MCF 10A (cell line): ENCODE measurements around the gene TRH. TPM values are rescaled to one million over a fixed set of nuclear protein-coding genes. Genes with fewer than 3 reads are reported as not detected.

ENCODE experiments used
- BruUV-seq: library from RNA; stranded (reverse); fragments of 400-500 nt; replicated peaks from 2 replicates; lab custom pipeline; 2021; lab: Mats Ljungman, UMichigan
- CTCF ChIA-PET: fragments of 300-600 bp; sonication (Branson Sonifier 250); formaldehyde crosslinking; extraction: SDS; loops from one replicate; lab custom pipeline; 2021; ENCODE audit warnings: antibody characterized with exemption, inconsistent platforms; lab: Yijun Ruan, JAX
- POLR2A ChIA-PET: fragments of 300-600, 350-650 bp; sonication (Branson Sonifier 250); formaldehyde crosslinking; extraction: SDS; loops from one replicate; lab custom pipeline; 2020; ENCODE audit warnings: antibody characterized with exemption, inconsistent platforms; lab: Yijun Ruan, JAX
- DNase-seq: peaks from one replicate; pipeline ENCODE4 v3.0.0-alpha.2; 2018; ENCODE audit not compliant: unreplicated experiment
- H3K27ac Mint-ChIP-seq: one replicate; pipeline ENCODE4 v1.8.0; 2022; ENCODE audit warnings: mild to moderate bottlenecking, low read depth, mixed read lengths; ENCODE audit not compliant: unreplicated experiment
- H3K27me3 Mint-ChIP-seq: one replicate; pipeline ENCODE4 v1.8.0; 2022; ENCODE audit warnings: mixed read lengths; ENCODE audit not compliant: insufficient read depth, unreplicated experiment
- H3K36me3 Mint-ChIP-seq: one replicate; pipeline ENCODE4 v1.8.0; 2022; ENCODE audit warnings: mild to moderate bottlenecking, moderate library complexity, mixed read lengths; ENCODE audit not compliant: insufficient read depth, unreplicated experiment
- H3K4me1 Mint-ChIP-seq: one replicate; pipeline ENCODE4 v1.8.0; 2022; ENCODE audit warnings: mixed read lengths; ENCODE audit not compliant: insufficient read depth, unreplicated experiment
- H3K4me3 Mint-ChIP-seq: one replicate; pipeline ENCODE4 v1.8.0; 2022; ENCODE audit warnings: mild to moderate bottlenecking, moderate library complexity, mixed read lengths; ENCODE audit not compliant: unreplicated experiment
- H3K9me3 Mint-ChIP-seq: one replicate; pipeline ENCODE4 v1.8.0; 2022; ENCODE audit warnings: mixed read lengths; ENCODE audit not compliant: unreplicated experiment
- CTCF ChIP-seq: fragments of 200-600 bp; IDR thresholded peaks from one replicate; pipeline ENCODE4 v1.8.0; 2022; ENCODE audit warnings: antibody characterized with exemption, mild to moderate bottlenecking; ENCODE audit not compliant: unreplicated experiment
- intact Hi-C: fragments of 100-400 bp; cut with micrococcal nuclease; formaldehyde crosslinking; loops from 2 replicates; pipeline ENCODE4 v1.14.1; 2022
- total RNA-seq: library from RNA; stranded (reverse); gene quantifications from 2 replicates; pipeline ENCODE4 v1.2.3, GENCODE V29; 2022

The TRH gene
- total RNA-seq, 1 experiment from 2014 or later: not detected

GRCh38 chr3:129979905-129980304, 5.4 kb downstream of the TRH start:
- DNase-seq: no peak
- Mint-ChIP-seq H3K4me3 (no peak overlapping the region), H3K27me3 (peaks cover 76% of the 10 kb centered on the region), H3K4me1 (no peaks in the 10 kb centered on the region), H3K9me3 (no peaks in the 10 kb centered on the region), H3K27ac (no peak overlapping the region), H3K36me3 (no peaks in the 10 kb centered on the region)
- BruUV-seq: no TSS peak
- intact Hi-C loops: no loop called here
- CTCF ChIA-PET: no interaction called here
- TF ChIP-seq CTCF: no peak
- POLR2A ChIA-PET: no interaction called here

- ChIA-PET CTCF (interaction anchor here (1.0 to 1.1 kb wide), 3 partner anchors 12 to 43 kb away, joined by 3 to 5 read pairs (median 3); no protein-coding TSS in a partner anchor), POLR2A (no interaction called here)
- no TSS peak for BruUV-seq
- H3K27me3 Mint-ChIP-seq: peaks cover 39% of the 10 kb centered on the region
- H3K4me1 Mint-ChIP-seq: no peaks in the 10 kb centered on the region
- H3K27ac Mint-ChIP-seq: no peak overlapping the region
- no peaks in the 10 kb centered on the region for H3K9me3 Mint-ChIP-seq
- TF ChIP-seq CTCF: no peak
- no peaks in the 10 kb centered on the region for H3K36me3 Mint-ChIP-seq
- intact Hi-C loops: no loop called here
- H3K4me3 Mint-ChIP-seq: no peak overlapping the region
- no peak for DNase-seq
These were observed 9.0 kb downstream of the TRH start for GRCh38 chr3:129983561-129983960.

GRCh38 chr3:129984125-129984524, 9.6 kb downstream of the TRH start:
- Mint-ChIP-seq H3K9me3 (no peaks in the 10 kb centered on the region), H3K4me1 (no peaks in the 10 kb centered on the region), H3K27ac (no peak overlapping the region), H3K27me3 (peaks cover 38% of the 10 kb centered on the region), H3K36me3 (no peaks in the 10 kb centered on the region), H3K4me3 (no peak overlapping the region)
- TF ChIP-seq CTCF: no peak
- CTCF ChIA-PET: interaction anchor here (0.6 to 1.0 kb wide), 2 partner anchors 11 to 19 kb away, joined by 3 read pairs; no protein-coding TSS in a partner anchor
- POLR2A ChIA-PET: no interaction called here
- peak; percentile 8 for DNase-seq
- intact Hi-C loops: no loop called here
- no TSS peak for BruUV-seq

- Mint-ChIP-seq H3K9me3 (no peaks in the 10 kb centered on the region), H3K36me3 (no peaks in the 10 kb centered on the region), H3K27ac (no peak overlapping the region), H3K4me1 (no peaks in the 10 kb centered on the region), H3K4me3 (no peak overlapping the region), H3K27me3 (peaks cover 38% of the 10 kb centered on the region)
- intact Hi-C loops: no loop called here
- no peak for TF ChIP-seq CTCF
- BruUV-seq: no TSS peak
- no peak for DNase-seq
- ChIA-PET CTCF (interaction anchor here (1.0 kb wide), 1 partner anchor 22 kb away, joined by 4 read pairs; no protein-coding TSS in a partner anchor), POLR2A (no interaction called here)
These were observed 10.6 kb downstream of the TRH start for GRCh38 chr3:129985113-129985512.
